Panc1 (cell line): ENCODE results near the gene PDE4A.

ENCODE experiments used
- CTCF ChIP-seq: fragments of 450-650 bp; IDR thresholded peaks from 2 replicates; pipeline ENCODE4 v1.5.1; 2017; ENCODE audit warnings: mild to moderate bottlenecking
- POLR2AphosphoS5 ChIP-seq: IDR thresholded peaks from 2 replicates; pipeline ENCODE4 v1.6.1; 2012; ENCODE audit warnings: mild to moderate bottlenecking, low read depth, low read length, moderate library complexity

GRCh38 chr19:10392120-10392519 lies 28.2 kb upstream of the PDE4A start:
- TF ChIP-seq CTCF (no peak), POLR2AphosphoS5 (no peak)
